ENCODE results near the gene ANKRD63.

DNA sequence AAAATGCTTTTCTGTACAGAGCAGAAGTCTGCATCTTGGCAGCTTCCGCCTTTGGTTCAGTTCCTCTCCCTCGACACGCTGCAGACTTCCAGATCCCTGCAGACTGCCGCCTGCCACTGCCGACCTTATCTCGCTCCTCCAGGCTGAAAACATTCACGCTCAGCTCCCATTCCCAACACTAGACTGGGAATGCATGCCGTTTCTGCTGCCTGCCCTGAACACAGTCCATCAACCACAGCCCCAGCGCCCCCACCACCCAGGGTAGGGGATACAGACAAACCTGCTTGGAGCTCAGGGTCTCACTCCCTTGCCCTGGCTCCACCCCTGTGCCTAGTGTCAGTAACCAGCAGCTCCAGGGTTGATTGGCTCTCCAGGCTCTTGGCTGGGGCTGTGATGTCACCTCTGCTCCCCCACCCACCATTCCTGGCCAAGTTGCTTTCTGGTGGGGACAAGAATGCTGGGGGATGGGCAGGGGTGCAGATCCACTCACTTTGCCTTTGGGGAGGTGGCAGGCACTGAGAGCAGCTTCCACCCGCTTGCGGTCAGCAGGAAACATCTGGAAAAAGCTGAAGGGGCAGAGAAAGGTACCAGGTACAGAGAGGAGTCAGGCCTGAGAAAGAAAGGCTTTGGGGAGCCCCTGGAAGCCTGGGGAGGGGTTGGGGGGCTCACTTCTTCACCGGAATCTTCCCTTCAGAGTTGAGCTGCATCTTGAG is 18.8 kb upstream of the ANKRD63 start:
- TF ChIP-seq, protein P1, sequence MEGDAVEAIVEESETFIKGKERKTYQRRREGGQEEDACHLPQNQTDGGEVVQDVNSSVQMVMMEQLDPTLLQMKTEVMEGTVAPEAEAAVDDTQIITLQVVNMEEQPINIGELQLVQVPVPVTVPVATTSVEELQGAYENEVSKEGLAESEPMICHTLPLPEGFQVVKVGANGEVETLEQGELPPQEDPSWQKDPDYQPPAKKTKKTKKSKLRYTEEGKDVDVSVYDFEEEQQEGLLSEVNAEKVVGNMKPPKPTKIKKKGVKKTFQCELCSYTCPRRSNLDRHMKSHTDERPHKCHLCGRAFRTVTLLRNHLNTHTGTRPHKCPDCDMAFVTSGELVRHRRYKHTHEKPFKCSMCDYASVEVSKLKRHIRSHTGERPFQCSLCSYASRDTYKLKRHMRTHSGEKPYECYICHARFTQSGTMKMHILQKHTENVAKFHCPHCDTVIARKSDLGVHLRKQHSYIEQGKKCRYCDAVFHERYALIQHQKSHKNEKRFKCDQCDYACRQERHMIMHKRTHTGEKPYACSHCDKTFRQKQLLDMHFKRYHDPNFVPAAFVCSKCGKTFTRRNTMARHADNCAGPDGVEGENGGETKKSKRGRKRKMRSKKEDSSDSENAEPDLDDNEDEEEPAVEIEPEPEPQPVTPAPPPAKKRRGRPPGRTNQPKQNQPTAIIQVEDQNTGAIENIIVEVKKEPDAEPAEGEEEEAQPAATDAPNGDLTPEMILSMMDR (IDR thresholded peaks at IDR 0.05; ENCODE audit: low read depth, low read length, poor library complexity, severe bottlenecking) = no peak
- TF ChIP-seq EZH2phosphoT487 (IDR thresholded peaks at IDR 0.05; ENCODE audit: borderline replicate concordance, low read length) = no peak
